NCI-H1092 treated with DMSO at 0.1 percent for 48 hours (cell line): Measurements from ENCODE around the gene GPR107.

Experiments
- DNase-seq: peaks from one replicate; lab custom pipeline; 2025; lab: John Stamatoyannopoulos, UW

The GPR107 gene

DNA sequence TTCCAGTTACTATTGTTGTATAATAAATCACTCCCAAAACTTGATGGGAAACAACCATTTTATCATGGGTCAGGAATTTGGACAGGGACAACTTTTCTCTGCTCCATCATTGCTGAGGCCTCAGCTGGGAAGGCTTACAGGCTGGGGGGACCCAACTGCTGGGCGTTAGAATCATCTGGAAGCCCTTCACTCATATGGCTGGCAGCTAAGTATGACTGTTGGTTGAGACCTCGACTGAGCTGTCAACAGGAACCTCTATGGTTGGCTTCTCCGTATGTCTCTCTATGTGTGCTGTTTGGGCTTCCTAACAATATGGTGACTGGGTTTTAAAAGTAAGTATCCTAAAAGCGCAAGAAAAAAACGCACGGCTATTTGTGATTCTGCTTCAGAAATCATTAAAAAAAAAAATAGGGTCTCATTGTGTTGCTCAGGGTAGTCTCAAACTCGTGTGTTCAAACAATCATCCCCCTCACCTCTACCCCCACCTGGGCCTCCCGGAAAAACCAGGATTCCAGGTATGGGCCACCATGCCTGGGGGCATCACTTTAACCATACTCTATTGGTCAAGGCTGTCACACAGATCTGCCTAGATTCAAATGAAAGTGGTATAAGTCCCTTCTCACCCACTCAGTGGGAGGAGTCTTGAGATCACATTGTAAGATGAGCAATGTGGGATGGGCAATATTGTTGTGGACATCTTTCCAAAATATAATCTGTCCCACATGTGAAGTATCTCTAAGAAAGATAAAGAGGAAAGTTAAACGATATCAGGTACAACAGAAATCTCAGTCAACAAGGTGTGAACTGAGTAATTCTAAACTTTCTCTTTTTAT lies 26.0 kb upstream of the GPR107 start:
- DNase-seq: no peak

- DNase-seq: no peak
These were observed 25.0 kb upstream of the GPR107 start for GRCh38 chr9:130028493-130029222.

DNA sequence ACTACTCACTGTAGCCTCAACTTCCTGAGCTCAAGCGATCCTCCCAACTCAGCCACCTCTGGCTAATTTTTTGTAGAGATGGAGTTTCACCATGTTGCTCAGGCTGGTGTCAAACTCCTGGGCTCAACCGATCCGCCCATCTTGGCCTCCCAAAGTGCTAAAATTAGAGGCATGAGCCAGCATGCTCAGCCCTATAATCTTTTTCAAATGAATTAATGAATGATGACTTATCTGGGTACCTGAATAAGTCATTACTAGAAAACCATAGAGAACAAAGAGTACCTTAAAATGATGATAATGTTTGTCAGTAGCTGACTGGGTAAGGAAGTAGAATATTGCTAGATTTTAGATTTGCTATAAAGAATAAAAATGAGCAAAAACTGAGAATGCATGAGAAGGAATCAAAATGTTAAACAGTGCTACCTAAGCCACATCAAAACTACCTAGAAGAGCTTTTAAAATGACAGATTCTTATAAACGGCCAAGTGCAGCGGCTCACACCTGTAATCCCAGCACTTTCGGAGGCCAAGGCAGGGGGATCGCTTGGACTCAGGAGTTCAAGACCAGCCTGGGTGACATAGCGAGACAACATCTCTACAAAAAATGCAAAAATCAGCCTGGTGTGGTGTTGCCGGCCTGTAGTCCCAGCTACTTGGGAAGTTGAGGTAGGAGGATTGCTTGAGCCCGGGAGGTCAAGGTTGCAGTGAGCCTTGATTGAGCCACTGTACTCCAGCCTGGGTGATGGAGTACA lies 24.3 kb upstream of the GPR107 start:
- no peak for DNase-seq

DNA sequence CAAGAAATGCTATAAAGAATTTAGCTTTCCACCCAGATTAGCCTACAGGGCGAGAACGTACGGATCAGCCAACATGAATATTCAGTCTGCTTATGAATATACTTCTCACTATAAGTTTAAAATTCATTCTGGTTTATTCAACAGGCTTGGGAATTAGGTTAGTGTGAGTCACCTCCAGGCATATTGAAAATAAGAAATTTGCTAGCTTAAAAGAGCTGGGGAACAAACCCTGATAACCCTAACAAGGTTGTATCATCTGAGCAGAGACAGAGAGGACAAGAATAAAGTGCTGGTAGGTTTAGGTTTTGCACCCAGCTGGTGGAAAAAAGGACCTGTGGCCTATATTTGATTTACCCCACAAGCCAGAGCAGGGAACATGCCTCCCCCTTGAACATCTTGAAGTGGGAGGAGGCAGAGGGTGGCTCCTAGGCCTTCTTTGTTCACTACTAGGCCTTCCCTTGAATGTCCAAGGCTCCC lies 23.0 kb upstream of the GPR107 start:
- no peak for DNase-seq

DNA sequence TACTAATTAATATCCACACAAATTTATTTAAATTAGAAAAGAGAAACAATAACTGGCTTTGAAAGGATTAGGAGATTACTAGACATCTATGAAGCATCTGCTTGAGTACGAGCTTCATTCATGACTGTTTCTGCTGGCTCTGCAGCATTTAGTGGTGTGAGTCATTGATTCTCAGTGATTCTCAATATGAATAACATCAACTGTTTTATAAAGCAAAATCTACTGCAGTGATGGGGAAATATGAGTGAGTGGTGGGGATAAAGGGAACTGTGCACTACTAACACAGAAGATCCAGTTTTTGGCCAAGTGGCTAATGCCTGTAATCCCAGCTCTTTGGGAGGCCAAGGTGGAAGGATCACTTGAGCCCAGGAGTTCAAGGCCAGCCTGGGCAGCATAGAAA lies 19.1 kb upstream of the GPR107 start:
- DNase-seq: no peak

DNA sequence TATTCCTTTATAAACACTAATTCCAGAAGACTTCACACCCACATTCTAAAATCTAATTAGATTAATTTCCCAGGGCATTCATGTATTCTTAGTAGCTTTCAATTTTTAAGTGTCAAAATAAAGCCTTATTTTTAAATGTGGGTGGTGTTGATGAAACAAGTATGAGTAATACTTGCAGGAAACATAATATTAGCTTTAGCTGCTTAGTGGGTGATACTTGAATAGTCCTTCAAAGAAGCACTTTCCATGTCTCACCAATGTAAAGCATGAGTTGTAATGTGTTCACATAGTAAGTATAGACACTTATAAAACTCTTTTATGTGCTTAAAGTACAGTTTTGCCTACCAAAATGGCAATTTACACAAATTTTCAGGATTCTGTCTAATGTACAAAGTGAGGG lies 17.6 kb upstream of the GPR107 start:
- DNase-seq: no peak

DNA sequence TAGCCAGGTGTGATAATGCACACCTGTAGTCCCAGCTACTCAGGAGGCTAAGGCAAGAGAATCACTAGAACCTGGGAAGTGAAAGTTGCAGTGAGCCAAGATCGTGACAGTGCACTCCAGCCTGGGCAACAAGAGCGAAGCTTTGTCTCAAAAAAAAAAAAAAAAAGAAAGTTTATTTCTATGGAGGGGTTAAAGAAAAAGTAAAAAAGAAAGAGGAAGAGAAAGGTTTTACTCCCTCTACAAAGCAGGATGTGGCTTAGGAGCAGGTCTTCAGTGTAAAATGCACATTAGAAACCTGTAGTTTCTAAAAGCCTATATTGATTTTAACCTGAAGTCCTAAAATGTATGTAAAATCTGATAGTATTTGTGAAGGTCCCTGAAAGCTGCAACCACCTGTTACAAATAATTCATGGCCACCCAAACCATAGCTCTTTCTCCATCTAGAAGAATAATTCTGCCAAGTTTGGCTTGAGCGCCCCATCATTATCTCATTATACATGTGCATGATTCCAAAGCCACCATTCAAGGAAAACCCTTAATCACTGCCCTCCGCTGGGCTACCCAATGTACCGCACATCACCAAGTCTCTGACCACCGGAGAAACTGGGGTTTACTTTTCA lies 14.1 kb upstream of the GPR107 start:
- no peak for DNase-seq

DNA sequence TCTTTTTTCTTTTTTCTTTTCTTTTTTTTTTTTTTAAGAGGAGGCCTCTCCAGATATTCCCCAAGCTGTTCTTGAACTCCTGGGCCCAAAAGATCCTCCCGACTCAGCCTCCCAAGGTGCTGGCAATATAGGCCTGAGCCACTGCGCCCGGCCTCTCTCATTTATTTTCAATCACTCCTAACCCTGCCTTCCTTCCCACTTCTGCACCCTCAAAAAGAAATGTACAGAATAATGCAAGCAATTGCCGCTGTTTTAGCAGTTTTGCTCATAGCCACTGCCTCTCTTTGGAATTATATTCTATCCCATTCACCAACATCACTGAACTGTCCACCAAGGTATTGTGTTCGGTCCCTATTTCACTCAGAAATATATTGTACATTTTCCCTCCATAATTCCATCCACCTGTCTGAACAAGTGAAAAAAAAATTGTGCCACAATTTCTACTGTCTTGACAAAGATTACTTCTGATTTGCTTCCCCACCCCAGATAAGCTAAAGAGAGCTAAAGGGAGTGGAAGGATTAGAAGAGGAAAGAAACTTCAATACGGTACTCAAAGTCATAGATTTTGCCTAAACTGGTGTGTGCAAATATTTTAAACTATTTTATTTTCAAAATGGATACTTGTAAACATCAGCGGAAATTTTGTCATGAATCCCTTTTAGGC lies 12.6 kb upstream of the GPR107 start:
- DNase-seq: no peak

DNA sequence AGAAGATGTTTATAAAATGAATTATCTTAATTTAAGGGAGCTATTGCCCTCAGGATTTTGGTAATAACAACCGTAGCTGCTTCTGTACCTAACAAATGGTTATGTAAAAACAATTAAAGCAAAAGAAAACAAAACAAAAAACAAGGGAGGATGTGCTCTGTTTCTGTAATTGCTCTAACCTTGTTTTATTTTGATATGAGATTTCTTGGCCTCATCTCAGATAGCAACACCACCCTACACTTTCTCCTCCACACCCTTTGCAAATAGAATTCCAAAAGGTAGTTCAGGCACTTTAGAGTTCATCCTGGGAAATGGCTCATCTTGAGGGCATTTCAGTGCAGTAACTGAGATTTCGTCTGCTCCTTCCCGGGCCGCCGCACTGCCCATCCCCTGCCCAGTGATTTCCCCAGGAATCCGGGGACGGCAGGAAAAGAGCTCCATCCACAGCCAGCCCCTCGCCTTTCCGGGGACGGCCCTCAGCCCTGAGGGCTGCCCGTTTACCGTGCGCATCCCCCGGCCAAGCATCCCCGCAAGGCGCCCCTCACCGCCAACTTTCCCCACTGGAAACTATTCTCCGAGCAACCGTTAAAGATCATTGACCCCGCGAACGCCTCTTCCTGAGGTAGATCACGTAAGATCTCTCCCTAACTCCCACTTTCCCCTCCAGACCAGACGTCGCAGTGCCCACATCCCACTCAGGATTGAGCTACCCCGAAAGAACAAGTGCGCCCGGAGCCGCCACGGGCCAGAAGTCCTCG lies 11.9 kb upstream of the GPR107 start:
- DNase-seq: no peak

DNA sequence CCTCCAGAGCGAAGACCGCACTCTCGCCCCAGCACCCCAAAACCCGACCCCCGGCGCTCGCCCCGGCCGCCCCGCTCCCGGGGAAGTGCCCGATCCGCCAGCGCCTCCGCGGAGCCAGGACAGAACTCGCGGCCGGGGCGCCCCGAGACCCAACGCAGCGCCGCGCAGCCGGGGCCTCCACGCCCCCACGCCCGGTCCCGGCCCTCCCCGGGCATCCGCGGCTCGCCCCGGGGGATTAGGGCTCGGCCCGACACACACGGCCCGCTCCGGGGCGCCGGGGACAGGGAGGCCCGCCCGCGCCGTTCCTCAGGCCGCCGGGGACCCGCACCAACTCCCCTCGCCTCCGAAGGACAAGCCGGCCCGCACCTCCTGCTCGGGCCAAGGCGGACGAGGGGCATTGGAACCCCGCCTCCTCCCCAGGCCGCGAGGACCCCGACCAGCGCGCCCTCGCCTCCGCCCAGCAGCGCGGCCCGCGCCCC lies 11.3 kb upstream of the GPR107 start:
- DNase-seq: no peak

GRCh38 chr9:130042885-130043653 lies 10.6 kb upstream of the GPR107 start, which contains the start of gene FNBP1:
Gene FNBP1 (minus strand): TSS chr9:130043189. CDS start chr9:130042975, 214 bp downstream.
- DNase-seq: peak; percentile 80

DNA sequence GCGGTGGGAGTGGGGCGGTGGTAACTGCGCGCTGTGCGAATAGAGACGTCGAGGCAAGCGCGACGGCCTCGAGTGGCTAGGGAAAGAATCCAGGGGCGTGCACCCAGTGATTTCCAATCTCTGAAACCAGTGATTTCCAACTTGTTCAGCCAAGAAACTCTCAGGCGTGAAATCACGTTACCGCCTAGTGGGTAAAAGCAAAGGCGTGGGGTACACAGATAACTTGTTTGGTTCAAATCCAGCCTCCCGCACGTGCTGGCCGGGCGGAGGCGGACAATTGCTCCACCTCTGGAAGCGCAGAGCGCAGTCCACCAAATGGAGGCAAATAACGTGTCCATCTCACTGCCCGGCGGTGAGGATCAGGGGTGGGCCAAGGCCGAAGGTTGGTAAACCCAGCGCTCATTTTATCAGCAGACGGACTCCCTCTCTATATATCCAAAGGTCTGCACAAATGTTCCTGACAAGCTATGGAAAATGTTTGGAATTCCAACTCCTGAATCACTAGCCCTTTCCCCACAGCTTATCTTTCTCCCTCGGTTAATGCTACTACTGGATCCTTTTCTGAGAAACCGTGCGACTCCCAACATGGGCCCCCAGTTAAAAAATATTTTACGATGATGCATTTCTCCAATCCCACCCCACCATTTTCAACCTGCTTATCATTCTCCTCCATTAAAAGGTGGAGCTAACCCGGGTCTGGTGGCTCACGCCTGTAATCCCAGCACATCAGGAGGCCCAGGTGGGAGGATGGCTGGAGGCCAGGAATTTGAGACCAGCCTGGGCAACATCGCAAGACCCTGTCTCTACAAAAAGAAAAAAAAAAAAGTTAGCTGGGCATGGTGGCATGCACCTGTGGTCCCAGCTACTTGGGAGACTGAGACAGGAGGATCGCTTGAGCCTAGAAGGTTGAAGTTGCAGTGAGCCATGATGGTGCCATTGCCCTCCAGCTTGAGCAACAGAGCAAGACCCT lies 9.8 kb upstream of the GPR107 start:
- DNase-seq: no peak

GRCh38 chr9:130045725-130046450 lies 7.8 kb upstream of the GPR107 start:
- DNase-seq: no peak

DNA sequence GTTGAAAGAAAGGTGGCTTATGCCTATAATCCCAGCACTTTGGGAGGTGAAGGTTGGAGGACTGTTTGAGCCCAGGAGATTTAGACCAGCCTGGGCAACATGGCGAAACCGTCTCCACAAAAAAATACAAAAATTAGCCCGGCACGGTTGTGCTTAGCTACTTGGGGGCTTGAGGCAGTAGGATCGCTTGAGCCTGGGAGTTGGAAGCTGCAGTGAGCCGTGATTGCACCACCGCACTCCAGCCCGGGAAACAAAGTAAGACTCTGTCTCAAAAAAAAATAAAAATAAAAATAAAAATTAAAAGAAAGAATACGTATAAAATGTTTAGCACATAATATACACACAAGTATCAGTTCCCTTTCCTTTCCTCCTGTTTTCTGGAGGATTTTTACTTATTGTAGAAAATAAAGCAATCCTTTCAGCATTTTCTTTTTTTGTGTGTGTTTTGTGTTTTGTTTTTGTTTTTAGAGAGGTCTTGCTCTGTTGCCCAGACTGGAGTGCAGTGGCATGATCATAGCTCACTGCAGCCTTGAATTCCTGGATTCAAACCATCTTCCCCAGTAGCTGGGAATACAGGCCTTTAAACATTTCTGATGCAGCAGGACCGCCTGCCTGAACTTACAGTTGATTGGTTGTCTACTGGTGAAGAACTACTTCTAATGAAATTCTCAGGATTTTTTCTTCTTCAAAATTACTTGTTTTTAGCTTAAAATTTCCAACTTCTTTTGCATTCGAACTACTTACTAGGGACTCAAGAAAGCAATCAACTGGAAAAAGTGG lies 4.1 kb upstream of the GPR107 start:
- DNase-seq: no peak

DNA sequence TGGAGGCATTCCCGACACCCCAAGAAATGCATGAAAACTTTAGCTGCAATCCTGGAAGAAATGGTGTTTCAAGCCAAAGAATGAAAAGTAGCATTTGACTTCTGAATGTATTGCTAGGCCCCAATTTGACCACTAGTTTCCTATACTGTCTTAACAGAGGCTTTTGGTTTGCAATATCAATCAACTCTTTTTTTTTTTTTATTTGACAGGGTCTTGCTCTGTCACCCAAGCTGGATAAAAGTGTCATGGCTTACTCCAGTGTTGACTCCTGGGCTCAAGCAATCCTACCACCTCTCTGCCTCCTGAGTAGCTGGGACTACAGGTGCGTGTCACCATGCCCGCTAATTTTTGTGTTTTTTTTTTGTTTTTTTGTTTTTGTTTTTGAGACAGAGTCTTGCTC lies 3.2 kb upstream of the GPR107 start:
- DNase-seq: no peak

DNA sequence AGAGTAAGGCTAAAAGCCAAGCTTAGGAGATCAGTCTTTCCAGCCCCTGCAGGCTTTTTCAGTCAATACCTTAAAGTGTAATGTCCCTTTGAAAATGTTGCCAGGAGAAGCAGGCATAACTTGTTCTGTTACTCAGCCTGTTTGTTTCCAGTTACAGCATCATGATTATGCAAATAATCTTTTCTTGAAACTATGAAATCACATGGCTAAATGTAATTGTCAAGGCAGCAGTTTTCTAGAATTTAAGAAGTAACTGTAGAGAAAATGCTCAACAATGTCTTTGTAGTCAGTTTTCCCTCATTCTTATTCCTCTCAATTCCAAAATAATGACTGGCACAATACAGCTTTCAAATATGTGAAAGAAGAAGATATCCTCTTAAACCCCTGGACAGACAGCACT lies 1.9 kb upstream of the GPR107 start:
- DNase-seq: no peak

- DNase-seq: no peak
These were observed 600 bp upstream of the GPR107 start for GRCh38 chr9:130053109-130053503.
